ENCODE measurements around the gene C19orf33. TPM values are rescaled to one million over a fixed set of nuclear protein-coding genes. Genes with fewer than 3 reads are reported as not detected.

Gene C19orf33
- total and polyA plus RNA-seq, 9 of the 15 experiments (the other 6 are each of a cell fraction or from before 2014, with no cell fraction given), result 3.2 TPM; not detected in 8

DNA sequence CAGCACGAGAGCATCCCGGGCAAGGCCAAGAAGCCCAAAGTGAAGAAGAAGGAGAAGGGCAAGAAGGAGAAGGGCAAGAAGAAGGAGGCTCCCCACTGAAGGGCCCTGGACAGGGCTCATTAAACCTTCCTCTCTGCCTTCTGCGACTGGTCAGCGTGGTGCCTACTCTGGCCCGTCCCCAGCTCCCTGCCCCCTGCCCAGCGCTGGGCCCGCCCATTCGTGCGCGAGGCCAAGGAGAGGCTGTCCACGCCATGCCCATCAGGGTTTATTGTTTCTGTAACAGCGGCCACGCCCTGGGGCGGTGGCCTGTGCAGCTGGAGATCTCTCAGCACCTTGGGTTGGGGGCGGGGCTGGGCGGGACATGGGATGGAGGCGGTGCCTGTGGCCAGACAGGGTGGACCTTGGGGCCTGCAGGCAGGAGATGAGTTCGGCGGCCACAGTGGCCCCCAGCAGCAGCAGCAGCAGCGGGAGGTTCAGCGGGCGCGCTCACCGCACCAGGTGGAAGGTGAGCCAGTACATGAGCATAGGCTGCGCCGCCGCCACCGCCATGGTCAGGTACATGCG is 897 bp downstream of the C19orf33 start (continued):
- TF ChIP-seq, protein P1, sequence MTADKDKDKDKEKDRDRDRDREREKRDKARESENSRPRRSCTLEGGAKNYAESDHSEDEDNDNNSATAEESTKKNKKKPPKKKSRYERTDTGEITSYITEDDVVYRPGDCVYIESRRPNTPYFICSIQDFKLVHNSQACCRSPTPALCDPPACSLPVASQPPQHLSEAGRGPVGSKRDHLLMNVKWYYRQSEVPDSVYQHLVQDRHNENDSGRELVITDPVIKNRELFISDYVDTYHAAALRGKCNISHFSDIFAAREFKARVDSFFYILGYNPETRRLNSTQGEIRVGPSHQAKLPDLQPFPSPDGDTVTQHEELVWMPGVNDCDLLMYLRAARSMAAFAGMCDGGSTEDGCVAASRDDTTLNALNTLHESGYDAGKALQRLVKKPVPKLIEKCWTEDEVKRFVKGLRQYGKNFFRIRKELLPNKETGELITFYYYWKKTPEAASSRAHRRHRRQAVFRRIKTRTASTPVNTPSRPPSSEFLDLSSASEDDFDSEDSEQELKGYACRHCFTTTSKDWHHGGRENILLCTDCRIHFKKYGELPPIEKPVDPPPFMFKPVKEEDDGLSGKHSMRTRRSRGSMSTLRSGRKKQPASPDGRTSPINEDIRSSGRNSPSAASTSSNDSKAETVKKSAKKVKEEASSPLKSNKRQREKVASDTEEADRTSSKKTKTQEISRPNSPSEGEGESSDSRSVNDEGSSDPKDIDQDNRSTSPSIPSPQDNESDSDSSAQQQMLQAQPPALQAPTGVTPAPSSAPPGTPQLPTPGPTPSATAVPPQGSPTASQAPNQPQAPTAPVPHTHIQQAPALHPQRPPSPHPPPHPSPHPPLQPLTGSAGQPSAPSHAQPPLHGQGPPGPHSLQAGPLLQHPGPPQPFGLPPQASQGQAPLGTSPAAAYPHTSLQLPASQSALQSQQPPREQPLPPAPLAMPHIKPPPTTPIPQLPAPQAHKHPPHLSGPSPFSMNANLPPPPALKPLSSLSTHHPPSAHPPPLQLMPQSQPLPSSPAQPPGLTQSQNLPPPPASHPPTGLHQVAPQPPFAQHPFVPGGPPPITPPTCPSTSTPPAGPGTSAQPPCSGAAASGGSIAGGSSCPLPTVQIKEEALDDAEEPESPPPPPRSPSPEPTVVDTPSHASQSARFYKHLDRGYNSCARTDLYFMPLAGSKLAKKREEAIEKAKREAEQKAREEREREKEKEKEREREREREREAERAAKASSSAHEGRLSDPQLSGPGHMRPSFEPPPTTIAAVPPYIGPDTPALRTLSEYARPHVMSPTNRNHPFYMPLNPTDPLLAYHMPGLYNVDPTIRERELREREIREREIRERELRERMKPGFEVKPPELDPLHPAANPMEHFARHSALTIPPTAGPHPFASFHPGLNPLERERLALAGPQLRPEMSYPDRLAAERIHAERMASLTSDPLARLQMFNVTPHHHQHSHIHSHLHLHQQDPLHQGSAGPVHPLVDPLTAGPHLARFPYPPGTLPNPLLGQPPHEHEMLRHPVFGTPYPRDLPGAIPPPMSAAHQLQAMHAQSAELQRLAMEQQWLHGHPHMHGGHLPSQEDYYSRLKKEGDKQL (CRISPR knock-in tag; IDR thresholded peaks at IDR 0.05; ENCODE audit: borderline replicate concordance), result no peak
- TF ChIP-seq MXI1 (IDR thresholded peaks at IDR 0.05; ENCODE audit: low read depth, low read length), result 0 out of 2 replicates have a peak, but pooled peaks have one; percentile 34
- TF ChIP-seq HMGN3 (IDR thresholded peaks at IDR 0.05; ENCODE audit: borderline replicate concordance, extremely low read depth, insufficient read length, low read depth, low read length), result peak; percentile 91
- TF ChIP-seq SP1 (CRISPR knock-in tag; IDR thresholded peaks at IDR 0.05), result peak; percentile 75; the same call in 1 of the 2 replicates
- TF ChIP-seq NFXL1 (CRISPR knock-in tag; IDR thresholded peaks at IDR 0.05), result no peak
- TF ChIP-seq, protein P2, sequence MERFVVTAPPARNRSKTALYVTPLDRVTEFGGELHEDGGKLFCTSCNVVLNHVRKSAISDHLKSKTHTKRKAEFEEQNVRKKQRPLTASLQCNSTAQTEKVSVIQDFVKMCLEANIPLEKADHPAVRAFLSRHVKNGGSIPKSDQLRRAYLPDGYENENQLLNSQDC (CRISPR knock-in tag; IDR thresholded peaks at IDR 0.05), result no peak
- TF ChIP-seq, protein P3, sequence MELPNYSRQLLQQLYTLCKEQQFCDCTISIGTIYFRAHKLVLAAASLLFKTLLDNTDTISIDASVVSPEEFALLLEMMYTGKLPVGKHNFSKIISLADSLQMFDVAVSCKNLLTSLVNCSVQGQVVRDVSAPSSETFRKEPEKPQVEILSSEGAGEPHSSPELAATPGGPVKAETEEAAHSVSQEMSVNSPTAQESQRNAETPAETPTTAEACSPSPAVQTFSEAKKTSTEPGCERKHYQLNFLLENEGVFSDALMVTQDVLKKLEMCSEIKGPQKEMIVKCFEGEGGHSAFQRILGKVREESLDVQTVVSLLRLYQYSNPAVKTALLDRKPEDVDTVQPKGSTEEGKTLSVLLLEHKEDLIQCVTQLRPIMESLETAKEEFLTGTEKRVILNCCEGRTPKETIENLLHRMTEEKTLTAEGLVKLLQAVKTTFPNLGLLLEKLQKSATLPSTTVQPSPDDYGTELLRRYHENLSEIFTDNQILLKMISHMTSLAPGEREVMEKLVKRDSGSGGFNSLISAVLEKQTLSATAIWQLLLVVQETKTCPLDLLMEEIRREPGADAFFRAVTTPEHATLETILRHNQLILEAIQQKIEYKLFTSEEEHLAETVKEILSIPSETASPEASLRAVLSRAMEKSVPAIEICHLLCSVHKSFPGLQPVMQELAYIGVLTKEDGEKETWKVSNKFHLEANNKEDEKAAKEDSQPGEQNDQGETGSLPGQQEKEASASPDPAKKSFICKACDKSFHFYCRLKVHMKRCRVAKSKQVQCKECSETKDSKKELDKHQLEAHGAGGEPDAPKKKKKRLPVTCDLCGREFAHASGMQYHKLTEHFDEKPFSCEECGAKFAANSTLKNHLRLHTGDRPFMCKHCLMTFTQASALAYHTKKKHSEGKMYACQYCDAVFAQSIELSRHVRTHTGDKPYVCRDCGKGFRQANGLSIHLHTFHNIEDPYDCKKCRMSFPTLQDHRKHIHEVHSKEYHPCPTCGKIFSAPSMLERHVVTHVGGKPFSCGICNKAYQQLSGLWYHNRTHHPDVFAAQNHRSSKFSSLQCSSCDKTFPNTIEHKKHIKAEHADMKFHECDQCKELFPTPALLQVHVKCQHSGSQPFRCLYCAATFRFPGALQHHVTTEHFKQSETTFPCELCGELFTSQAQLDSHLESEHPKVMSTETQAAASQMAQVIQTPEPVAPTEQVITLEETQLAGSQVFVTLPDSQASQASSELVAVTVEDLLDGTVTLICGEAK (IDR thresholded peaks at IDR 0.05), result no peak
- TF ChIP-seq, protein P3 (CRISPR knock-in tag; IDR thresholded peaks at IDR 0.05), result no peak
- TF ChIP-seq ZNF445 (CRISPR knock-in tag; IDR thresholded peaks at IDR 0.05; ENCODE audit: low read depth), result no peak
- TF ChIP-seq SMAD1 (IDR thresholded peaks at IDR 0.05; ENCODE audit: low read depth, low read length, partially characterized antibody), result no peak
- peak; percentile 79 for TF ChIP-seq SUPT5H (IDR thresholded peaks at IDR 0.05)

All from K562 (cell line).